ENCODE data around the gene VNN1. TPM values are rescaled to one million over a fixed set of nuclear protein-coding genes. Genes with fewer than 3 reads are reported as not detected.

Gene VNN1
- total RNA-seq, 1 experiment from 2014 or later, result 0.20 TPM

Other genes starting within 250 kb of the VNN1 start
- gene STX7, start 200.9 kb downstream of the VNN1 start, total RNA-seq (2014; rRNA removed; shearing (Covaris generic)), result 30.5 and 45.7 TPM in 2 replicates
- gene TAAR9, start 175.8 kb downstream of the VNN1 start, total RNA-seq (2014; rRNA removed; shearing (Covaris generic)), result not detected in 2 replicates
- not detected in 2 replicates for gene TAAR8, start 161.4 kb downstream of the VNN1 start, total RNA-seq (2014; rRNA removed; shearing (Covaris generic))
- not detected in 2 replicates for gene TAAR6, start 143.7 kb downstream of the VNN1 start, total RNA-seq (2014; rRNA removed; shearing (Covaris generic))
- gene TAAR5, start 124.3 kb downstream of the VNN1 start, total RNA-seq (2014; rRNA removed; shearing (Covaris generic)), result not detected in 2 replicates
- not detected in 2 replicates for gene TAAR2, start 89.8 kb downstream of the VNN1 start, total RNA-seq (2014; rRNA removed; shearing (Covaris generic))
- not detected in 2 replicates for gene TAAR1, start 54.9 kb downstream of the VNN1 start, total RNA-seq (2014; rRNA removed; shearing (Covaris generic))
- 0.32 and 1.9 TPM in 2 replicates for gene VNN2, start 43.8 kb upstream of the VNN1 start, total RNA-seq (2014; rRNA removed; shearing (Covaris generic))
- gene SLC18B1, start 84.6 kb upstream of the VNN1 start, total RNA-seq (2014; rRNA removed; shearing (Covaris generic)), result 13.8 and 19.4 TPM in 2 replicates
- gene RPS12, start 100.5 kb upstream of the VNN1 start, total RNA-seq (2014; rRNA removed; shearing (Covaris generic)), result 1,221 and 1,446 TPM in 2 replicates

All from M059J (cell line).